Mesendoderm (in vitro differentiated cells): ENCODE measurements around the gene FBXO8.

Experiments used
- DNase-seq: peaks from one replicate; pipeline ENCODE4 v3.0.0; 2013
- H2AK5ac ChIP-seq: 2 replicates; pipeline ENCODE4 v1.6.1; 2013; ENCODE audit warnings: low read length, inconsistent platforms
- H2BK120ac ChIP-seq: 2 replicates; pipeline ENCODE4 v1.6.1; 2013; ENCODE audit warnings: low read depth, mild to moderate bottlenecking, low read length, moderate library complexity, mixed read lengths
- H2BK15ac ChIP-seq: replicated peaks from 2 replicates; pipeline ENCODE4 v1.6.1; 2013; ENCODE audit warnings: low read depth, mild to moderate bottlenecking, moderate library complexity
- H2BK5ac ChIP-seq: 2 replicates; pipeline ENCODE4 v1.6.1; 2013; ENCODE audit warnings: low read length, inconsistent platforms
- H3K18ac ChIP-seq: 2 replicates; pipeline ENCODE4 v1.6.1; 2013; ENCODE audit warnings: mild to moderate bottlenecking, low read length, mixed read lengths
- H3K23ac ChIP-seq: one replicate; pipeline ENCODE4 v1.6.1; 2013; ENCODE audit warnings: low read length
- H3K27ac ChIP-seq: 2 replicates; pipeline ENCODE4 v1.5.1; 2013; ENCODE audit warnings: low read depth, mild to moderate bottlenecking, inconsistent platforms, low read length, moderate library complexity
- H3K27me3 ChIP-seq: 2 replicates; pipeline ENCODE4 v1.6.1; 2013; ENCODE audit warnings: low read length, control low read depth, mild to moderate bottlenecking, inconsistent platforms; ENCODE audit not compliant: insufficient read depth, poor library complexity
- H3K36me3 ChIP-seq: 2 replicates; pipeline ENCODE4 v1.6.1; 2013; ENCODE audit warnings: low read length, inconsistent platforms; ENCODE audit not compliant: control insufficient read depth, insufficient read depth
- H3K4ac ChIP-seq: one replicate; pipeline ENCODE4 v1.6.1; 2013; ENCODE audit warnings: low read depth, mild to moderate bottlenecking, low read length, moderate library complexity
- H3K4me1 ChIP-seq: 2 replicates; pipeline ENCODE4 v1.6.1; 2013; ENCODE audit warnings: low read depth, low read length, inconsistent platforms; ENCODE audit not compliant: control insufficient read depth
- H3K4me2 ChIP-seq: 2 replicates; pipeline ENCODE4 v1.6.1; 2013; ENCODE audit warnings: low read length
- H3K4me3 ChIP-seq: 2 replicates; pipeline ENCODE4 v1.5.1; 2013; ENCODE audit warnings: mild to moderate bottlenecking, low read length
- H3K56ac ChIP-seq: one replicate; pipeline ENCODE4 v1.6.1; 2013; ENCODE audit warnings: low read length
- H3K79me1 ChIP-seq: 2 replicates; pipeline ENCODE4 v1.6.1; 2013; ENCODE audit warnings: low read length, inconsistent platforms
- H3K79me2 ChIP-seq: 2 replicates; pipeline ENCODE4 v1.6.1; 2013; ENCODE audit warnings: mild to moderate bottlenecking, low read length; ENCODE audit not compliant: control insufficient read depth, insufficient read depth
- H3K9ac ChIP-seq: 2 replicates; pipeline ENCODE4 v1.6.1; 2013; ENCODE audit warnings: low read length, inconsistent platforms
- H4K5ac ChIP-seq: one replicate; pipeline ENCODE4 v1.6.1; 2013; ENCODE audit warnings: low read length
- H4K8ac ChIP-seq: one replicate; pipeline ENCODE4 v1.6.1; 2013; ENCODE audit warnings: low read depth, mild to moderate bottlenecking, control low read depth, low read length, moderate library complexity
- WGBS: extraction: QIAGEN DNeasy Blood & Tissue Kit; methylation state at CpG from one replicate; pipeline ENCODE4 v1.1.7; 2013; ENCODE audit warnings: low lambda C conversion rate, missing lambda C conversion rate; ENCODE audit not compliant: insufficient coverage; ENCODE audit errors: extremely low coverage; 5-methylcytosine and 5-hydroxymethylcytosine counted together

Gene FBXO8

GRCh38 chr4:174230680-174231079, 52.8 kb downstream of the FBXO8 start:
- Histone ChIP-seq H2BK5ac (no peak overlapping the region), H3K9ac (no peak overlapping the region), H4K8ac (no peak overlapping the region), H4K5ac (no peak overlapping the region), H3K79me1 (no peaks in the 10 kb centered on the region), H3K4ac (no peak overlapping the region), H3K27me3 (no peaks in the 10 kb centered on the region), H3K4me1 (no peaks in the 10 kb centered on the region), H3K4me3 (no peak overlapping the region), H3K56ac (no peak overlapping the region), H3K4me2 (no peak overlapping the region), H2BK120ac (no peak overlapping the region), H2BK15ac (no peak overlapping the region), H3K23ac (no peak overlapping the region), H3K18ac (no peak overlapping the region), H2AK5ac (no peak overlapping the region), H3K27ac (no peak overlapping the region), H3K79me2 (no peaks in the 10 kb centered on the region), H3K36me3 (no peaks in the 10 kb centered on the region)
- no CpG with 5 or more reads among the region's 4 CpGs for WGBS
- no peak for DNase-seq

GRCh38 chr4:174230148-174230547, 53.3 kb downstream of the FBXO8 start:
- H3K27ac ChIP-seq: no peak overlapping the region
- H3K56ac ChIP-seq: no peak overlapping the region
- H4K8ac ChIP-seq: no peak overlapping the region
- no peak overlapping the region for H3K4me3 ChIP-seq
- H2BK120ac ChIP-seq: no peak overlapping the region
- H3K4me1 ChIP-seq: no peaks in the 10 kb centered on the region
- no peaks in the 10 kb centered on the region for H3K36me3 ChIP-seq
- no peaks in the 10 kb centered on the region for H3K79me2 ChIP-seq
- H3K4me2 ChIP-seq: no peak overlapping the region
- no peak overlapping the region for H2BK5ac ChIP-seq
- no peak for DNase-seq
- H2BK15ac ChIP-seq: no peak overlapping the region
- H3K27me3 ChIP-seq: no peaks in the 10 kb centered on the region
- no peak overlapping the region for H3K23ac ChIP-seq
- H2AK5ac ChIP-seq: no peak overlapping the region
- H4K5ac ChIP-seq: no peak overlapping the region
- H3K9ac ChIP-seq: no peak overlapping the region
- H3K18ac ChIP-seq: no peak overlapping the region
- no peak overlapping the region for H3K4ac ChIP-seq
- no peaks in the 10 kb centered on the region for H3K79me1 ChIP-seq

GRCh38 chr4:174228988-174229387, 54.5 kb downstream of the FBXO8 start:
- Histone ChIP-seq H3K4me3 (no peak overlapping the region), H3K9ac (no peak overlapping the region), H2BK120ac (no peak overlapping the region), H3K79me2 (no peaks in the 10 kb centered on the region), H3K27ac (no peak overlapping the region), H4K8ac (no peak overlapping the region), H3K4me1 (no peaks in the 10 kb centered on the region), H3K27me3 (no peaks in the 10 kb centered on the region), H3K79me1 (no peaks in the 10 kb centered on the region), H3K36me3 (no peaks in the 10 kb centered on the region), H3K4me2 (no peak overlapping the region), H3K56ac (no peak overlapping the region), H2AK5ac (no peak overlapping the region), H3K23ac (no peak overlapping the region), H4K5ac (no peak overlapping the region), H2BK5ac (no peak overlapping the region), H3K4ac (no peak overlapping the region), H2BK15ac (no peak overlapping the region), H3K18ac (no peak overlapping the region)
- WGBS: no CpG with 5 or more reads among the region's 2 CpGs
- DNase-seq: no peak

- Histone ChIP-seq H3K4ac (no peak overlapping the region), H4K8ac (no peak overlapping the region), H3K79me1 (no peaks in the 10 kb centered on the region), H3K79me2 (no peaks in the 10 kb centered on the region), H2BK15ac (no peak overlapping the region), H3K56ac (no peak overlapping the region), H2AK5ac (no peak overlapping the region), H2BK120ac (no peak overlapping the region), H3K4me3 (no peak overlapping the region), H3K4me1 (no peaks in the 10 kb centered on the region), H3K27me3 (no peaks in the 10 kb centered on the region), H4K5ac (no peak overlapping the region), H3K27ac (no peak overlapping the region), H3K4me2 (no peak overlapping the region), H3K9ac (no peak overlapping the region), H3K36me3 (no peaks in the 10 kb centered on the region), H3K23ac (no peak overlapping the region), H3K18ac (no peak overlapping the region), H2BK5ac (no peak overlapping the region)
- DNase-seq: no peak
- no CpG with 5 or more reads among the region's 9 CpGs for WGBS
These were observed 58.0 kb downstream of the FBXO8 start for GRCh38 chr4:174225349-174226049.

- H3K18ac ChIP-seq: no peak overlapping the region
- H2BK120ac ChIP-seq: no peak overlapping the region
- no peak overlapping the region for H4K8ac ChIP-seq
- H2BK15ac ChIP-seq: no peak overlapping the region
- no peak for DNase-seq
- no peak overlapping the region for H3K27ac ChIP-seq
- H4K5ac ChIP-seq: no peak overlapping the region
- no peaks in the 10 kb centered on the region for H3K27me3 ChIP-seq
- H3K23ac ChIP-seq: no peak overlapping the region
- H3K4ac ChIP-seq: no peak overlapping the region
- no peak overlapping the region for H3K56ac ChIP-seq
- no peak overlapping the region for H2BK5ac ChIP-seq
- no CpG with 5 or more reads among the region's 1 CpG for WGBS
- H3K79me2 ChIP-seq: no peaks in the 10 kb centered on the region
- no peaks in the 10 kb centered on the region for H3K4me1 ChIP-seq
- no peak overlapping the region for H2AK5ac ChIP-seq
- H3K79me1 ChIP-seq: no peaks in the 10 kb centered on the region
- no peaks in the 10 kb centered on the region for H3K36me3 ChIP-seq
- H3K9ac ChIP-seq: no peak overlapping the region
- H3K4me3 ChIP-seq: no peak overlapping the region
- no peak overlapping the region for H3K4me2 ChIP-seq
These were observed 58.9 kb downstream of the FBXO8 start for GRCh38 chr4:174224550-174224949.

- Histone ChIP-seq H3K23ac (no peak overlapping the region), H2AK5ac (no peak overlapping the region), H4K8ac (no peak overlapping the region), H3K27me3 (no peaks in the 10 kb centered on the region), H4K5ac (no peak overlapping the region), H3K27ac (no peak overlapping the region), H3K18ac (no peak overlapping the region), H2BK15ac (no peak overlapping the region), H3K4me1 (peaks cover 2% of the 10 kb centered on the region), H3K36me3 (no peaks in the 10 kb centered on the region), H3K4ac (no peak overlapping the region), H3K4me3 (no peak overlapping the region), H3K9ac (no peak overlapping the region), H3K79me2 (no peaks in the 10 kb centered on the region), H2BK5ac (no peak overlapping the region), H3K56ac (no peak overlapping the region), H3K4me2 (no peak overlapping the region), H2BK120ac (no peak overlapping the region), H3K79me1 (no peaks in the 10 kb centered on the region)
- no CpG with 5 or more reads among the region's 4 CpGs for WGBS
- peak; percentile 41 for DNase-seq
These were observed 61.1 kb downstream of the FBXO8 start for GRCh38 chr4:174222266-174222872.
